Muscle of leg (tissue), 11 donors: Measurements from ENCODE around the gene LPP. TPM values are rescaled to one million over a fixed set of nuclear protein-coding genes. Genes with fewer than 3 reads are reported as not detected.

Experiments
- DNase-seq: peaks from one replicate; pipeline ENCODE4 v3.0.0; 2013
- H3K27ac ChIP-seq: one replicate; pipeline ENCODE4 v1.5.1; 2013; ENCODE audit warnings: mild to moderate bottlenecking, low read length, control low read depth
- H3K27me3 ChIP-seq: one replicate; pipeline ENCODE4 v1.6.1; 2013; ENCODE audit warnings: low read length; ENCODE audit not compliant: control insufficient read depth, insufficient read depth
- H3K36me3 ChIP-seq: one replicate; pipeline ENCODE4 v1.6.1; 2013; ENCODE audit warnings: low read length; ENCODE audit not compliant: control insufficient read depth, insufficient read depth
- H3K4me1 ChIP-seq: one replicate; pipeline ENCODE4 v1.6.1; 2013; ENCODE audit warnings: low read length; ENCODE audit not compliant: control insufficient read depth, insufficient read depth
- H3K4me3 ChIP-seq: one replicate; pipeline ENCODE4 v1.5.1; 2013; ENCODE audit warnings: low read length, control low read depth
- H3K9me3 ChIP-seq: replicated peaks from 2 replicates; pipeline ENCODE4 v1.6.1; 2013; ENCODE audit warnings: low read depth, low read length; ENCODE audit not compliant: control insufficient read depth
- WGBS: methylation state at CpG from one replicate; pipeline ENCODE4 v1.1.5; 2013; ENCODE audit warnings: missing lambda C conversion rate; ENCODE audit not compliant: insufficient coverage; 5-methylcytosine and 5-hydroxymethylcytosine counted together
- polyA plus RNA-seq, 8 donors: library from polyadenylated mRNA; unstranded; fragments of 120-200 nt; gene quantifications; one replicate each; pipeline versions ENCODE4 v1.2.1 to v1.2.3, GENCODE V29; 2013; ENCODE audit warnings: inconsistent platforms in 1 of 8, low replicate concordance in 1 of 8; ENCODE audit not compliant: insufficient read length in 8 of 8, insufficient read depth in 1 of 8
- total RNA-seq: library from RNA; stranded (reverse); fragments of 120-200 nt; gene quantifications from one replicate; pipeline ENCODE4 v1.2.4, GENCODE V29; 2013

The LPP gene
- total and polyA plus RNA-seq, 9 donors, result 8.9 to 24.3 (median 13.5) TPM

DNA sequence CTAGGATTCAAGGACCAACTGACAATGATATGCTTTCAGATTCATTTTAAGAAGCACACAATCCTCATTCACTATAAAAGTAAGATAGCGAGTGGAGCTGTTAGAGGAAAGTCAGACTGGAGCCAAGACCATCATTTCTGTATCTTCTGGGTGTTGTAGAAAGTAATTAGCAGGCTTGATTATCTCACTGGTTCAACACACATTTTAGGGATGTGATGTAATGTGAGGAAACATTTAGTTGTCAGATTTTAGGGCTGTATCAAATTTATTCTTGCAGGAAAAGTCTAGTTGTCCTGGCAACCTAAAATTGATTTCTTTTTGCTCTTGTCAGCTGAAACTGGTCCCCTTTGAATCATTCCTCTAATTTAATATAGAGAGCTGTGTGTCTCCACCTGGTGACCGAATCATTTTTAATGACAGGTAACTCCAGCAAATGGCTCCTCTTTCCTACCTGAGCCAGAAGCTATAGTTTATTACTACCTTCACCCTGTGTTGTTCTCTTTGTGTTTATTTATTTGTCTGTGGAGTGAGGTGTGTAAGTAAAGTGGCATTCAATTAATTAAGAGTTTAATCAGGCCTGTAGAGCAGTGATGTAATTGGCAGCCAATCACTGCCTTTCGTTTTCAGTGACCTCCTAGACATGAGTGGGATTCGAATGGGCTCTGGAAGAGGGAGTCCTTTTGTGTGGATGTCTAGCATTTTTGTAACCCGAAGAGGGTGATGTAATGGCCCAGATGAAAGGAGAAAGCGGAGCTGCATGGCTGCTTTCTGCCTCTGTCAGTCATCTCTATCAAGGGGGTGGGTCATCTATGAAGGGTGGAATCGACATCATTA lies 125.8 kb downstream of the LPP start:
- Histone ChIP-seq H3K4me1 (peaks cover 20% of the 10 kb centered on the region), H3K27me3 (no peaks in the 10 kb centered on the region), H3K36me3 (no peaks in the 10 kb centered on the region), H3K9me3 (no peaks in the 10 kb centered on the region), H3K4me3 (no peak overlapping the region), H3K27ac (peak overlapping the region; percentile 69)
- no peak for DNase-seq
- WGBS, result 79% methylated on average over 5 of the region's 7 CpGs

DNA sequence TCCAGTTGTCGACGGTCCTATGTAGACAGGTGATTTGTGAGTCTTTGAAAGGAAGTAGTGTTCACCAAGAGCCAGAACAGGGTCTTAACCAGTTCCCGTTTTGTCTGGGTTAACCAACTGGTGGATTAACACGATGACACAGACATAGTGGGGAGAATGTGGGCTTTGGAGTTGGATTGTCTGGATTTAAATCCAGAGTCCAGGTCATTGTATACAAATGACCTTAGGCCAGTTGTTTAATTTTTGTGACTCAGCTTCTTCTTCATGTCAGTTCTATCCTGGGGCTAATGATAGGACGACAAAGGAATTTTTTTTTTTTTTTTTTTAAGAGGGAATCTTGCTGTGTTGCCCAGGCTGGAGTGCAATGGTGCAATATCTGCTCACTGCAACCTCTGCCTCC lies 126.7 kb downstream of the LPP start:
- no peaks in the 10 kb centered on the region for H3K36me3 ChIP-seq
- no peak for DNase-seq
- no peak overlapping the region for H3K27ac ChIP-seq
- no peaks in the 10 kb centered on the region for H3K9me3 ChIP-seq
- 96% methylated on average over 4 of the region's 5 CpGs for WGBS
- H3K27me3 ChIP-seq, result no peaks in the 10 kb centered on the region
- H3K4me3 ChIP-seq, result no peak overlapping the region
- peaks cover 20% of the 10 kb centered on the region for H3K4me1 ChIP-seq

DNA sequence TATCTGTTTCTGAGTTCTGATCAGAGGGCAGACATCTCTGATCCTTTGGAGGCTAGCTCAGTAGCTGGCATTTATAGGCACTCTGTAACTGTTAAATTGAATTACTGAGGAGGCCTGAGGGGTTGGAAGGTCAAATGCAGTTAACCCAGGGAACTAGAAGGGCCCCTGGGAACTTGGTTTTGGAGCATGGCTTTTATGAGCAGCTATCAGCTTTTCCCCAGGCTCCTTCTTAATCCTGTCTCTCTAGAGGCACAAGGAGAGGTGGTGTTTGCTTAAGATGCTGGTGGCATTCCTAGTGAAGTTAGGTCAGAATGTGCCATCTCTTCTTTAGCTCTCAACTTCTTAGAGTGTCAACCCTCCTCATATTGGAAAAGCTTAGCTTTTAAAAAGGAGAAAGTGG lies 128.9 kb downstream of the LPP start:
- DNase-seq, result no peak
- Histone ChIP-seq H3K4me1 (peaks cover 26% of the 10 kb centered on the region), H3K27me3 (no peaks in the 10 kb centered on the region), H3K27ac (no peak overlapping the region), H3K9me3 (no peaks in the 10 kb centered on the region), H3K4me3 (no peak overlapping the region), H3K36me3 (no peaks in the 10 kb centered on the region)

DNA sequence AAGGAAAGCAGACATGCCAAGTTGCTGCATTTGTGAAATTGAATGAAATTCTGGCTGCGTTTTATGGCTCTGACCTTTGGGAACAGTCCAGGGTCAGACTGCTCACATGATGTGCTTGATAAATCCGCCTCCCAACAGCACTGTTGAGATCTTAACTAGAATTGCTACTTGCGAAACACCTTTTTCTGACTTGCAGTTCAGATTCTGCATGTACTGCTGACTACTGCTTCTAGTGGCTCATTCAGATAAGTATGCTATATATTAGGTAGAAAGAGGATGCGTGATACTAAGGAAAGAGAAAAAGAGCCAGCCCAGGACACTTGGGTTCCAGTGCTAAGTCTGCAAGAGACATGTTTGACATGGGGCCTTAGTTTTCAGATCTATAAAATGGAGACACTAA lies 129.4 kb downstream of the LPP start:
- Histone ChIP-seq H3K9me3 (no peaks in the 10 kb centered on the region), H3K27ac (no peak overlapping the region), H3K4me3 (no peak overlapping the region), H3K4me1 (peaks cover 25% of the 10 kb centered on the region), H3K36me3 (no peaks in the 10 kb centered on the region), H3K27me3 (no peaks in the 10 kb centered on the region)
- no peak for DNase-seq
- 85% methylated on average over 4 of the region's 4 CpGs for WGBS

- no peak for DNase-seq
- Histone ChIP-seq H3K27ac (no peak overlapping the region), H3K9me3 (no peaks in the 10 kb centered on the region), H3K4me3 (no peak overlapping the region), H3K4me1 (peaks cover 21% of the 10 kb centered on the region), H3K27me3 (no peaks in the 10 kb centered on the region), H3K36me3 (no peaks in the 10 kb centered on the region)
- WGBS, result 83% methylated on average over 7 of the region's 9 CpGs
These were observed 130.7 kb downstream of the LPP start for GRCh38 chr3:188284455-188285212.

- DNase-seq, result peak; percentile 32
- peaks cover 4% of the 10 kb centered on the region for H3K36me3 ChIP-seq
- peaks cover 15% of the 10 kb centered on the region for H3K4me1 ChIP-seq
- no peaks in the 10 kb centered on the region for H3K27me3 ChIP-seq
- 95% methylated on average over 2 of the region's 3 CpGs for WGBS
- no peaks in the 10 kb centered on the region for H3K9me3 ChIP-seq
- no peak overlapping the region for H3K27ac ChIP-seq
- H3K4me3 ChIP-seq, result no peak overlapping the region
These were observed 132.1 kb downstream of the LPP start for GRCh38 chr3:188286087-188286513.

GRCh38 chr3:188287339-188287738 lies 133.4 kb downstream of the LPP start:
- Histone ChIP-seq H3K27me3 (no peaks in the 10 kb centered on the region), H3K36me3 (peaks cover 4% of the 10 kb centered on the region), H3K4me3 (no peak overlapping the region), H3K9me3 (no peaks in the 10 kb centered on the region), H3K27ac (no peak overlapping the region), H3K4me1 (peaks cover 12% of the 10 kb centered on the region)
- DNase-seq, result no peak
- no CpG with 5 or more reads among the region's 4 CpGs for WGBS

GRCh38 chr3:188287762-188288505 lies 134.0 kb downstream of the LPP start:
- Histone ChIP-seq H3K9me3 (no peaks in the 10 kb centered on the region), H3K27me3 (no peaks in the 10 kb centered on the region), H3K27ac (no peak overlapping the region), H3K36me3 (peaks cover 4% of the 10 kb centered on the region), H3K4me3 (no peak overlapping the region), H3K4me1 (peaks cover 6% of the 10 kb centered on the region)
- 60% methylated on average over 1 of the region's 6 CpGs for WGBS
- DNase-seq, result peak; percentile 55

GRCh38 chr3:188292251-188292650 lies 138.3 kb downstream of the LPP start:
- Histone ChIP-seq H3K4me1 (peaks cover 11% of the 10 kb centered on the region), H3K36me3 (peaks cover 4% of the 10 kb centered on the region), H3K9me3 (no peaks in the 10 kb centered on the region), H3K27ac (no peak overlapping the region), H3K4me3 (no peak overlapping the region), H3K27me3 (no peaks in the 10 kb centered on the region)
- WGBS, result 100% methylated on average over 1 of the region's 1 CpG
- no peak for DNase-seq

GRCh38 chr3:188292827-188293226 lies 138.9 kb downstream of the LPP start:
- peaks cover 4% of the 10 kb centered on the region for H3K36me3 ChIP-seq
- WGBS, result no CpG with 5 or more reads among the region's 3 CpGs
- H3K4me3 ChIP-seq, result no peak overlapping the region
- no peak overlapping the region for H3K27ac ChIP-seq
- H3K4me1 ChIP-seq, result peaks cover 9% of the 10 kb centered on the region
- H3K27me3 ChIP-seq, result no peaks in the 10 kb centered on the region
- no peaks in the 10 kb centered on the region for H3K9me3 ChIP-seq
- no peak for DNase-seq
